Kidney epithelial cell (primary cell): Measurements from ENCODE around the gene PRICKLE1. TPM values are rescaled to one million over a fixed set of nuclear protein-coding genes. Genes with fewer than 3 reads are reported as not detected.
"Not testable (repeated sequence)": the region's sequence is repeated elsewhere in the genome, so short reads cannot be mapped to it uniquely, and the experiment has no call there.

Experiments used
- DNase-seq: peaks from one replicate; pipeline ENCODE4 v3.0.0-alpha.2; 2010; ENCODE audit warnings: low read depth
- H3K27me3 ChIP-seq: 2 replicates; pipeline ENCODE4 v1.6.0; 2011; ENCODE audit warnings: low read length; ENCODE audit not compliant: control insufficient read depth, insufficient read depth
- H3K36me3 ChIP-seq: 2 replicates; pipeline ENCODE4 v1.5.1; 2011; ENCODE audit warnings: low read length; ENCODE audit not compliant: control insufficient read depth, insufficient read depth
- H3K4me3 ChIP-seq: 2 replicates; pipeline ENCODE4 v1.5.1; 2011; ENCODE audit warnings: low read depth, mild to moderate bottlenecking, control low read depth, low read length
- total RNA-seq: library from RNA; depleted of rRNA; stranded (reverse); fragments of >200 nt; gene quantifications from 2 replicates; pipeline ENCODE4 v1.2.3, GENCODE V29; 2015
- TF ChIP-seq, protein P1 (sequence below): IDR thresholded peaks from 2 replicates; pipeline ENCODE4 v1.5.1; 2011; ENCODE audit warnings: mild to moderate bottlenecking, moderate library complexity, low read length, control low read depth, inconsistent platforms; ENCODE audit not compliant: insufficient read depth, poor library complexity, severe bottlenecking

Gene PRICKLE1
- total RNA-seq, 1 donor from 2014 or later = 8.0 TPM

DNA sequence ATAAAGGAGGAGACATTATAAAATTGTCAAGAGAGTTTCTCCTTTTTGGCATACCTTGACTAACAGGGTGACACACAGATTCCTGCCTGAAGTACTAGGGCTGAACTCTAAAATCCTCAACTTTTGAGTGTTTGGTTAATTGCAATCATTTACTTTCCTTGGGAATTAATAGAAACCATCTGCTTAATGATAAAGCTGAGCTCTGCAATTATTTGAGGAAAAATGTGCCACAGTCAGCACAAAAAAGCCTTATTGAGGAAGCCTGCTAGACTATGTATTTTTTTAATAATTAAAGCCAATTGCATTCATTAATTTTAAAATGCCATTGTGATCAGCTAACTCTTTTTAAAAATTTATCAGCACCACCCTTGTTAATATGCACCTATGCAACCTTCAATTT is 38.7 kb downstream of the PRICKLE1 start:
- Histone ChIP-seq H3K27me3 (no peaks in the 10 kb centered on the region), H3K36me3 (peaks cover 2% of the 10 kb centered on the region), H3K4me3 (no peak overlapping the region)
- no peak for DNase-seq
- TF ChIP-seq, protein P1, sequence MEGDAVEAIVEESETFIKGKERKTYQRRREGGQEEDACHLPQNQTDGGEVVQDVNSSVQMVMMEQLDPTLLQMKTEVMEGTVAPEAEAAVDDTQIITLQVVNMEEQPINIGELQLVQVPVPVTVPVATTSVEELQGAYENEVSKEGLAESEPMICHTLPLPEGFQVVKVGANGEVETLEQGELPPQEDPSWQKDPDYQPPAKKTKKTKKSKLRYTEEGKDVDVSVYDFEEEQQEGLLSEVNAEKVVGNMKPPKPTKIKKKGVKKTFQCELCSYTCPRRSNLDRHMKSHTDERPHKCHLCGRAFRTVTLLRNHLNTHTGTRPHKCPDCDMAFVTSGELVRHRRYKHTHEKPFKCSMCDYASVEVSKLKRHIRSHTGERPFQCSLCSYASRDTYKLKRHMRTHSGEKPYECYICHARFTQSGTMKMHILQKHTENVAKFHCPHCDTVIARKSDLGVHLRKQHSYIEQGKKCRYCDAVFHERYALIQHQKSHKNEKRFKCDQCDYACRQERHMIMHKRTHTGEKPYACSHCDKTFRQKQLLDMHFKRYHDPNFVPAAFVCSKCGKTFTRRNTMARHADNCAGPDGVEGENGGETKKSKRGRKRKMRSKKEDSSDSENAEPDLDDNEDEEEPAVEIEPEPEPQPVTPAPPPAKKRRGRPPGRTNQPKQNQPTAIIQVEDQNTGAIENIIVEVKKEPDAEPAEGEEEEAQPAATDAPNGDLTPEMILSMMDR = no peak

DNA sequence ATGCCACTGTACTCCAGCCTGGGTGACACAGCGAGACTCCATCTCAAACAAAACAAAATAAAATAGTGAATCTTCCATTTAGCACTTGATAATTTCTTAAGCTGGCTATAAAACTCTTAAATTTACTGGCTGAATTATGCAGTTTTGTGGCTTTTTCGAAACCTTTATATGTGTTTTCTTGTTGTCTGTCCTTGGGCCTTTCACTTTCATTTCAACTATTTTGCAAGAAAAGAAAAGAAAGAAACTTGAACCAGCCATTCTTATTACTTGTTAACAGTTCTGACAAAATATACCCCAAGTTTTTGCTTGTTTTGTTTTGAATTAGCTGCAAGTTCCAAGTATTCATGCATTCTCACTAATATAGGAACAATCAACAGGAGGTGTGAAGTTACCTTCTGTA is 42.8 kb downstream of the PRICKLE1 start:
- no peak overlapping the region for H3K4me3 ChIP-seq
- no peak for DNase-seq
- TF ChIP-seq, protein P1 = no peak
- peaks cover 2% of the 10 kb centered on the region for H3K36me3 ChIP-seq
- H3K27me3 ChIP-seq = no peaks in the 10 kb centered on the region

DNA sequence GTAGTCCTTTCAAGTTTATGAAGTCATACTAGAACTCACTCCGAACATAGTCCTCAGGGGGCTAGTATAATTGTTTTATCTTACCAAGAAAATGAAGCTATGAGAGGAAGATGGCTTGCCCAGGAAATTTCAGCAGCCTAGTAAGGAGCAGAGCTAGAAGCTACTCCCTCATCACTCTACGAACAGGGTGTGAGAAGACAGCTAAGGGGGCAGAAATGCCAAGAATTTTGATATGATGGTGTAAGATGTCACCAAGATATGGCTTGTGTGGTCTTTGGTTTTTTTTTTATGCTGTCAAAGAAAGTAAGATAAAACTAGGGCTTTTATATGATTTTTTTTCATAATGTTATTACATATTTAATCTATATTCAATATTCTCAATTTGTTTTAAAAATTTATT is 47.6 kb downstream of the PRICKLE1 start:
- no peaks in the 10 kb centered on the region for H3K36me3 ChIP-seq
- no peaks in the 10 kb centered on the region for H3K27me3 ChIP-seq
- TF ChIP-seq, protein P1 = no peak
- no peak overlapping the region for H3K4me3 ChIP-seq
- no peak for DNase-seq

DNA sequence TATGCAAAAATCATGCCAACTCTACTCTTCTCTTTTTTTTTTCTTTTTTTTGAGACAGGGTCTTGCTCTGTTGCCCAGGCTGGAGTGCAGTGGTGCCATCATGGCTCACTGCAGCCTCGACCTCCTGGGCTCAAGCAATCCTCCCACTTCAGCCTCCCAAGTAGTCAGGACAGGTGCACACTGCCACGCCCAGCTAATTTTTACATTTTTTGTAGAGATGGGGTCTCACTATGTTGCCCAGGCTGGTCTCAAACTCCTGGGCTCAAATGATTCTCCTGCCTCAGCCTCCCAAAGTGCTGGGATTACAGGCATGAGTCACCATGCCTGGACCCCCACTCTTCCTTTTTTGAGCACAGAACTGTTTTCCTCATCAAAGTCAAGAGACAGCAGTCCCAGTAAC is 48.2 kb downstream of the PRICKLE1 start:
- not testable (repeated sequence) for H3K36me3 ChIP-seq, DNase-seq, H3K27me3 ChIP-seq, H3K4me3 ChIP-seq

DNA sequence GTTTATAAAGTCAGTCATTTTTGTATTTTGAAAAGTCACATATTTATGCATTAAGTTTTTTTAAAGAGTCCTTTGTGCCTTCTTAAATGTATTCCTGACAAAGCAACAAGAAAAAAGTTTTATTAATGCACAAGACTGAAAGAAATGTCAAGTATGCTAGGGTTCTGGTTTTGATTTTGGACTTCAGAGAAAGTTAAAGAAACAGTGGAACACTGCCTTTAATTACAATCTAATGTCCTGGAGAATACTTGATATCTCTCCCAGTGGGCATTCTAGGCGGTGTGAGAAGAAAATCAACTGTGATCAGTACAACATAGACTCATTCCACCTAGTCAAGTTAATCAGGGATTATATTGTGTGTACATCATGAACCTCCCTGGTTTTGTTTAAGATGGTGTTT is 49.9 kb downstream of the PRICKLE1 start:
- H3K4me3 ChIP-seq = no peak overlapping the region
- peaks cover 1% of the 10 kb centered on the region for H3K36me3 ChIP-seq
- TF ChIP-seq, protein P1 = no peak
- H3K27me3 ChIP-seq = no peaks in the 10 kb centered on the region
- DNase-seq = no peak

DNA sequence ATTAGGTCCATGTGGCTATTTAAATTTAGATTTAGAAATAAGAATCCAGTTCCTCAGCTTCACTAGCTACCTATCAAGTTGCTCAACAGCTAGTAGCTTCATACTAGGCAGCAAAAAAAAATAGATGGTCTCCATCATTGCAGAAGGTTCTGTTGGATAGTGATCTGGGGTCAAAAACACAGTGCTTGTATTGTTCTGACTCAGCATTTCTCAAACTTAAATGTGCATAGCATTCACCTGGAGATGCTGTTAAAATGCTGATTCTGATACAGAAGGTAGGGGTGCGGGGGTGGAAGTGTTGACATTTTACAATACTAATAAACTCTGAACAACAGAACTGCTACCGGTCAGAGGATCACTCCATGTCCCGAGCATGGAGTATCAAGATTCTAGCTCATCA is 51.3 kb downstream of the PRICKLE1 start:
- no peak for DNase-seq
- Histone ChIP-seq H3K36me3 (peaks cover 1% of the 10 kb centered on the region), H3K4me3 (no peak overlapping the region), H3K27me3 (no peaks in the 10 kb centered on the region)
- TF ChIP-seq, protein P1 = no peak
